ENCODE data around the gene ENHO. TPM values are rescaled to one million over a fixed set of nuclear protein-coding genes. Genes with fewer than 3 reads are reported as not detected.

Gene ENHO
- polyA plus RNA-seq, 3 donors: 2.3 to 3.2 (median 2.7) TPM

DNA sequence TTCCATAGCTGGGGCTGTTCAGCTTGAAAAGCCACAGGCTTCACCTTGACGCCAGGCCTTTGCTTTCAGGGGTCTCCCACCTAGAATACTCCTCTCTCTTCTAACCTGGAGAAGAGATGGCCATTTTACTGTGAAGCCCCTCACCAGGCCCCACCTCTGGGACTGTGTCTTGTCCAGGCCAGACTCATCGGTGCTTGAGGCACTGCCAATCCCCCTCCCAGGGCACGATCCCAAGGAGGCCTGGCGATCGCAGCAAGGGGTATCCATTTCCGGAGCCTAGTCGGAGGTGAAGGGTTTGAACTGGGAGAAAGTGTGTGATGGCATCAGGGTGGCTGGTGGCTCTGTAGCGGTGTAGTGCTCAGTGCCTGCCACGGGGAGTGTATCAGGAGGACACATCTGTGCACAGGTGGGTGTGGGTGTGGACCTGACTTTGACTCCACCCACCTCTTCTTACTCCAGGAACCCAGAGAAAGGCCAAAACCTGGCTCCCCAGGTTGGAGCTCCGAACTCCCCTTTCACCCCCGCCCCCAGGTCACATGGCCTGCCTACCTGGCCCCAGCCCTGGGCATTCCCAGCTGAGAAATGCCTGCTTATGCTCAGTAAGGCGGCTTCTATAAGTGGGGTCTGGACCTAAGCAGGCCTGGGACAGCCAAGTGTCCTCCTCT, 27.4 kb upstream of the ENHO start:
- H3K27me3 Mint-ChIP-seq (ENCODE audit: low read depth in 3 of 3): peaks cover 3 to 22% (median 10%) of the 10 kb centered on the region in 3 donors
- no peaks in the 10 kb centered on the region for H3K36me3 Mint-ChIP-seq
- Histone ChIP-seq H3K27ac (ENCODE audit: low read depth in 1 of 2, low read length in 2 of 2) (no peak overlapping the region), H2AFZ (ENCODE audit: insufficient read depth, low read depth, low read length, poor library complexity, severe bottlenecking) (no peak overlapping the region), H4K20me1 (ENCODE audit: insufficient read depth, low read length) (no peaks in the 10 kb centered on the region), H3K9ac (ENCODE audit: insufficient read depth, low read length, poor library complexity, severe bottlenecking) (no peak overlapping the region), H3K4me1 (ENCODE audit: control insufficient read depth in 1 of 2, insufficient read depth in 2 of 2, low read length in 2 of 2) (no peaks in the 10 kb centered on the region), H3K4me2 (replicated peaks; ENCODE audit: extremely low read depth, low read length, poor library complexity, severe bottlenecking) (no peak overlapping the region), H3K4me3 (replicated peaks in 1 of 3; ENCODE audit: low read depth in 2 of 3, low read length in 3 of 3) (no peak overlapping the region), H3K9me3 (replicated peaks in 1 of 2; ENCODE audit: control insufficient read depth in 1 of 2, insufficient read depth in 1 of 2, low read length in 2 of 2) (no peaks in the 10 kb centered on the region), H3K79me2 (ENCODE audit: insufficient read depth, low read length) (no peaks in the 10 kb centered on the region), H3K27me3 (ENCODE audit: control insufficient read depth in 2 of 2, insufficient read depth in 2 of 2, low read length in 2 of 2) (no peaks in the 10 kb centered on the region), H3K36me3 (replicated peaks in 1 of 2; ENCODE audit: control insufficient read depth in 1 of 2, insufficient read depth in 2 of 2, low read length in 2 of 2) (no peaks in the 10 kb centered on the region)
- TF ChIP-seq, protein P1, sequence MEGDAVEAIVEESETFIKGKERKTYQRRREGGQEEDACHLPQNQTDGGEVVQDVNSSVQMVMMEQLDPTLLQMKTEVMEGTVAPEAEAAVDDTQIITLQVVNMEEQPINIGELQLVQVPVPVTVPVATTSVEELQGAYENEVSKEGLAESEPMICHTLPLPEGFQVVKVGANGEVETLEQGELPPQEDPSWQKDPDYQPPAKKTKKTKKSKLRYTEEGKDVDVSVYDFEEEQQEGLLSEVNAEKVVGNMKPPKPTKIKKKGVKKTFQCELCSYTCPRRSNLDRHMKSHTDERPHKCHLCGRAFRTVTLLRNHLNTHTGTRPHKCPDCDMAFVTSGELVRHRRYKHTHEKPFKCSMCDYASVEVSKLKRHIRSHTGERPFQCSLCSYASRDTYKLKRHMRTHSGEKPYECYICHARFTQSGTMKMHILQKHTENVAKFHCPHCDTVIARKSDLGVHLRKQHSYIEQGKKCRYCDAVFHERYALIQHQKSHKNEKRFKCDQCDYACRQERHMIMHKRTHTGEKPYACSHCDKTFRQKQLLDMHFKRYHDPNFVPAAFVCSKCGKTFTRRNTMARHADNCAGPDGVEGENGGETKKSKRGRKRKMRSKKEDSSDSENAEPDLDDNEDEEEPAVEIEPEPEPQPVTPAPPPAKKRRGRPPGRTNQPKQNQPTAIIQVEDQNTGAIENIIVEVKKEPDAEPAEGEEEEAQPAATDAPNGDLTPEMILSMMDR (IDR thresholded peaks at IDR 0.05): no peak
- H3K27ac Mint-ChIP-seq: no peak overlapping the region
- H3K4me3 Mint-ChIP-seq: no peak overlapping the region
- no peaks in the 10 kb centered on the region for H3K9me3 Mint-ChIP-seq
- no peak for DNase-seq
- H3K4me1 Mint-ChIP-seq: no peaks in the 10 kb centered on the region
- WGBS (ENCODE audit: insufficient coverage): 79% methylated on average over 4 of the region's 12 CpGs
- intact Hi-C loops (cut with micrococcal nuclease): no loop called here

GRCh38 chr9:34549407-34549732, 26.6 kb upstream of the ENHO start:
- H3K79me2 ChIP-seq (ENCODE audit: insufficient read depth, low read length): no peaks in the 10 kb centered on the region
- no peaks in the 10 kb centered on the region for H3K9me3 ChIP-seq (replicated peaks in 1 of 2; ENCODE audit: control insufficient read depth in 1 of 2, insufficient read depth in 1 of 2, low read length in 2 of 2)
- no peaks in the 10 kb centered on the region for H4K20me1 ChIP-seq (ENCODE audit: insufficient read depth, low read length)
- intact Hi-C loops (cut with micrococcal nuclease): no loop called here
- Mint-ChIP-seq H3K9me3 (no peaks in the 10 kb centered on the region), H3K27me3 (ENCODE audit: low read depth in 3 of 3) (peaks cover 3 to 20% (median 12%) of the 10 kb centered on the region in 3 donors), H3K27ac (no peak overlapping the region), H3K36me3 (no peaks in the 10 kb centered on the region), H3K4me3 (no peak overlapping the region), H3K4me1 (no peaks in the 10 kb centered on the region)
- H3K9ac ChIP-seq (ENCODE audit: insufficient read depth, low read length, poor library complexity, severe bottlenecking): no peak overlapping the region
- no peaks in the 10 kb centered on the region for H3K4me1 ChIP-seq (ENCODE audit: control insufficient read depth in 1 of 2, insufficient read depth in 2 of 2, low read length in 2 of 2)
- H3K4me2 ChIP-seq (replicated peaks; ENCODE audit: extremely low read depth, low read length, poor library complexity, severe bottlenecking): no peak overlapping the region
- TF ChIP-seq, protein P1 (IDR thresholded peaks at IDR 0.05): no peak
- H3K4me3 ChIP-seq (replicated peaks in 1 of 3; ENCODE audit: low read depth in 2 of 3, low read length in 3 of 3): no peak overlapping the region
- H3K36me3 ChIP-seq (replicated peaks in 1 of 2; ENCODE audit: control insufficient read depth in 1 of 2, insufficient read depth in 2 of 2, low read length in 2 of 2): no peaks in the 10 kb centered on the region
- 100% methylated on average over 2 of the region's 5 CpGs for WGBS (ENCODE audit: insufficient coverage)
- DNase-seq: no peak
- H2AFZ ChIP-seq (ENCODE audit: insufficient read depth, low read depth, low read length, poor library complexity, severe bottlenecking): no peak overlapping the region
- H3K27me3 ChIP-seq (ENCODE audit: control insufficient read depth in 2 of 2, insufficient read depth in 2 of 2, low read length in 2 of 2): no peaks in the 10 kb centered on the region
- no peak overlapping the region for H3K27ac ChIP-seq (ENCODE audit: low read depth in 1 of 2, low read length in 2 of 2)

All from CD14-positive monocyte (primary cell).